Hematopoietic multipotent progenitor cell treated with erythropoietin and hydrocortisone succinate and interleukin-3 and kit ligand, for 15 days (in vitro differentiated cells): ENCODE results near the gene DACT1.

Experiments used
- DNase-seq: peaks from one replicate; pipeline ENCODE4 v3.0.0-alpha.2; 2015; ENCODE audit warnings: low spot score

Gene DACT1

DNA sequence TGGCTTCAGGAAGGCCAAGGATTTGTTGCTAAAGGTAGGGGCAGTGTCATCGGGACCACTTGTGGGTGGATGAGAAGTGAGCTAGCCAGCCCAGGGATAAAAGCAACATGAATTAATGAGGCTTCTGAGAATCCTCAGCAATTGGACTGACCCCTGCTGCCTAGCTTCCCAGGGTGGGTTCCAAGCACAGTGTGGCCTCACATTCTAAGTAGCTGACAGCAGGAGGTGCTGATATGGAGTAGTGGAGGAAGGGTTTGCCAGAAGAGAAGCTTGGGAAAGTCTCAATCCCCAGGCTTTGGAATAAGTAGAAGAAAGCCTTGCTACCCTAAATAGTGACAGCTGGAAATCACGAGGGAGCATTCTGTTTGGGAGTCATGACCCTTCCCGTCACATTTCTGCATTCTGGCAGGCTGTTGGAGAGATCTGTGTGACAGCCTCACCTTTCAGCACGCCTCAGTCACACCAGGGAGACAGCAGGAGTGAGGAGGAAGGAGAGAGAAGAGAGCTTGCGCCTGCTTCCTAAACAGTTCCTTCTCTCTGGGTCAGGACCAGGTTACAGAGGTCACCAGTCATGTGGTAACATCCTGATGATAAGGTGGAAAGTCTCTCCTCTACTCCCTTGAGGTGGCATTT lies 31.2 kb downstream of the DACT1 start:
- DNase-seq: no peak

DNA sequence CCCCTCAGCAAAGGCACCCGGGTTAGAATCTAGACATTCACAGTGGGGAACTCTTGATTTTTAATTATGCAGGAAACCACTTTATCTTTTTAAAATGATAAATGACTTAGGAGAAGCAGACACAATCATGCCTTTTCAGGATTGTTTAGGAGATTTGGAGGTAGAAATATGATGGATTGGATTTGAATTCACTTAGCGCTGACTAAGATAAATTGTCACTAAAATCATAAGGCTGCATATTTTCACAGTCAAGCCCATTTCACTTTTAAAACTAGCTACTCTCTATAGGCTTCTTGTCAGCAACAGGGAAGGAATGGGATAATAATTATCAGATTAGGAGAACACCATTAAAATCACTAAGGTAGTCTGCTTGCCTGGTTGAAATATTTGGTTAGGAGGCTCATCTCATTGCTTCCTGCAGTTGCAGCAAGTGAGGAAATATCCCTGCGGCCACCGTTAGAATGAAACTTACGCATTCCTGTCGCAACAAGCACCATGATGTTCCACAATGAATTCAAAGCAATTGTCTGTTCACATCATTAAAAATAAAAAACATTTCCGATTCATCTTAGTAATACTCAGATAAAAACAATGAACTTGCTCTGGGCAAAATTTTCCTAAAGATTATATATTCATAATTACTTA lies 31.9 kb downstream of the DACT1 start:
- no peak for DNase-seq

DNA sequence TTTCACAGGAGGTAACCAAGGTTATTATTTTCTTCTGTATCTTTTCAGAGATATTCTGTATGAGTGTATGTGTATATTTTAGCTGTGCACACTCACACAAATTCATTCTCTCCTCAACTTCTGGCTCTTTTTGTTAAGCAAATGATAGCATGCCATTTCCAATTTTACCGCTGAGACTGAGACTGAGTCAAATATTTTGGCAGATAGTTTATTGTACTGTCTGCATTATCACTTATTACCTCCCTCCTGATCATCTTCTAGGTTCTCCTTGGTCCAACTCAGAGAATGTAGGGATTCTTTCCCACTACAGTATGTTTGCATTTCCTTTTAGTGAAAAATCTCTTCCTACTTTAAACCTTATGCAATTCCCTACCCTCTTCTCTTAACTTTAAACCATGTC lies 33.3 kb downstream of the DACT1 start:
- DNase-seq: no peak

DNA sequence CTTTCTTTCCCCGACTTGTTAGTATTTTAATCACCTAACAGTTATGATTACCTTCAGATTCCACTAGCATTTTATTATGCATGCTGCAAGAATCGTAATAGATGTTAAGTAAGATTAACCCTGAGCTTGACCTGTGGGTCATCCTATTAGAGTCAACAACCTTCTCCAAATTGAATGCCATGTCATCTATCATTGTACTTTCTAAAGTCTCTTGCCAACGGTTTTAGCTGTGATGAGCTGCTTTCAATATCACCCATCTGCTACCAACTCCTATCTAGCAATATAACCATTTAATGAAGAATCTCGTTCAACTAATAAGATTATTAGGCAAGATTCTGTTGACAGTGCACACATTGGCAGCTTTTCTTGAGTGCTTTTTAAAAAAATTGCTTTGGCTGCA lies 33.7 kb downstream of the DACT1 start:
- DNase-seq: no peak

DNA sequence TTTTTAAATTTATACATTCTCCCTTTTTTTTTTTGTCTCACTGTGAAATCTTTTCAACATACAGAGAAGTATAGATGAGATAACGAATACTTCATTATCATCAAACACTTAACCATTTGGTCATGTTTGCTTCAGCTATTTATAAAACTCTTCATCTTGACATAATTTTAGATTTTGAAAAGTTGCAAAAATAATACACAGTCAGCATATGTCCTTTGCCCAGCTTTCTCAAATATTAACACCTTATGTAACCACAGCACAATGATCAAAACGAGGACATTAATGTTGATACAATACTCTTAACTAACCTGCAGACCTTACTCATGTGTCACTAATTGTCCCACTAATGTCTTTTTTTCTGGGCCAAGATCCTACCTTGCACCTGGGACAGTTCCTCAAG lies 36.0 kb downstream of the DACT1 start:
- no peak for DNase-seq

DNA sequence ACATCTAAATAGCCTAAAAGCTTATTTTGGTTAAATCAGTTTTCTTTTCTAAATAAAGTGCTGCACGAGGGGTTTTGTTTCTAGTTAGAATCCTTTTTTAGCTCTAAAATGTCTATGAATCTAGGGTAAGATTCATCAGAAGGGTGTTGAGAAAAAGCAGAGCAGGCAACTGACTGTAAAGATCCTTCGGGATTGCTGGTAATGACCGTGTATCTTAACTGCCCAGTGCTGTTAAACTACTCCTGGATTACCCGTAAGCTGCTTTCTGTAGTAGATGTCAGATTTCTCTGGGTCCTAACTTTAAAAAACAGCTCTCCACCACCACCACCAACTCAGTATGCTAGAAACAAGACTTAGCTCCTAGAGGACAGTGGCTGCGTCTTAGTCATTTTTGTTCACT lies 39.2 kb downstream of the DACT1 start:
- no peak for DNase-seq

DNA sequence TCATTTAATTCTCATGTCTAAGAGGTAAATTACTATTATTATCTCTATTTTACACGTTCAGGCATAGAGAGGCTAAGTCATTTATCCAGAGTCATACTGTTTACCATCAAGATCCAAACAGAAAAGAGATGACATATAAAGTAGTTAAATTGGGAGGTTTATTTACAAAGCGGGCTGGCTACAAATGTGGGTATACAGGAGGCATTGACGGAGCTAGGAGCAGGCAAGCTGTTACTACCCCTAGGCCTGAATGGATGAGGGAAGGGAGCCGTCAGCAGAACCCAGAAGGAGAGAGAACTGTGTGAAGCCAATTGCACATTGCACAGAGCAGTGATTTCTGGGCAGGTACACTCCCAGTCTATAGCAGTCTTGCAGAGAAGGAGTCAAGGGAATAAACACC lies 39.8 kb downstream of the DACT1 start:
- DNase-seq: no peak

DNA sequence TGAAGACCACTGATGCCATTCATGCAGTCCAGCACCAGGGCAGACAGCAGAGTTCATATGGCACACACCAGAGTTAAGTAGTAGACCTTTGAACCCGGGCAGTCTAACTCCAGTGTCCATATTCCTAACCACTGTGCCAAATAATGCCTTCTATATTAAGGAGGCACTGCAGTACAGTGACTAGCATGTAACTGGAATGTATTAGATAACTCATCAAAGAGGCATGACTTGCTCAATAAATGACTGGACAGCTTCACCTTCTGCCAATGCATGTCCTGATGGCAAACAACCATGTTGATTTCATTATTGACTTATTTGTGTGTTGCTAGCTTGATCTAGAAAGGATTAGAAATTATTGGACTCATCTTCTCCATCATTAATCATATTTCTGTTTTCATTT lies 40.2 kb downstream of the DACT1 start:
- DNase-seq: no peak

DNA sequence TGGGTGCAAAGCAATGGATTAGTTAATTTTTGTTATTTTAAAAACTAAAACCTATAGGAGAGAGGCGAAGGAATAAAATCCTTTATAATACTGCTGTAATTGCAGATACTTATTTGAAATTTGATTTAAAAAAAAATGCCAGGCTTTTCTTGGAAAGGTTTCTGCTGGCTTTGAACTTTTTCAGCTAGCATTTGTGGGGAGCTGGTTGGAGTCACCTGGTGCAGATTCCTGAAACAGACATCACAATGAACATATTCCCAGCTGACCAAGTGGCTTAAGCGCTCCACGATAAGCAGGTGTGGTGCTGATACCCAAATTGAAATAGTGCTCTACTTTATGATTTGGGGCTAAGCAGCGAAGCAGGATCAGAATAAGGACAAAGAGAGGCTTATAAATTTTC lies 42.9 kb downstream of the DACT1 start:
- DNase-seq: no peak

DNA sequence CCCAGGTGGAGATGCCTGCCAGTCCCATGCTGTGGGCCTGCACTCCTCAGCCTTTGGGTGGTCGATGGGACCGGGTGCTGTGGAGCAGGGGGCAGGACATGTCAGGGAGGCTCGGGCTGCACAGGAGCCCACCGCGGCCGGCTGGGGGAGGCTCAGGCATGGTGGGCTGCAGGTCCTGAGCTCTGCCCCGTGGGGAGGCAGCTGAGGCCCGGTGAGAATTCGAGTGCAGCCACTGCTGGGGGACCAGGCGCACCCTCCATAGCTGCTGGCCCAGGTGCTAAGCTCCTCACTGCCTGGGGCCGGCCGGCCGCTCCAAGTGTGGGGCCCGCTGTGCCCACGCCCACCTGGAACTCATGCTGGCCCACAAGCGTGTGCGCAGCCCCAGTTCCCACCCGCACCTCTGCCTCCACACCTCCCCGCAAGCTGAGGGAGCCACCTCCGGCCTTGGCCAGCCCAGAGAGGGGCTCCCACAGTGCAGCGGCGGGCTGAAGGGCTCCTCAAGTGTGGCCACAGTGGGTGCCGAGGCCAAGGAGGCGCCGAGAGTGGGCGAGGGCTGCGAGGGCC lies 49.6 kb downstream of the DACT1 start:
- DNase-seq: no peak

DNA sequence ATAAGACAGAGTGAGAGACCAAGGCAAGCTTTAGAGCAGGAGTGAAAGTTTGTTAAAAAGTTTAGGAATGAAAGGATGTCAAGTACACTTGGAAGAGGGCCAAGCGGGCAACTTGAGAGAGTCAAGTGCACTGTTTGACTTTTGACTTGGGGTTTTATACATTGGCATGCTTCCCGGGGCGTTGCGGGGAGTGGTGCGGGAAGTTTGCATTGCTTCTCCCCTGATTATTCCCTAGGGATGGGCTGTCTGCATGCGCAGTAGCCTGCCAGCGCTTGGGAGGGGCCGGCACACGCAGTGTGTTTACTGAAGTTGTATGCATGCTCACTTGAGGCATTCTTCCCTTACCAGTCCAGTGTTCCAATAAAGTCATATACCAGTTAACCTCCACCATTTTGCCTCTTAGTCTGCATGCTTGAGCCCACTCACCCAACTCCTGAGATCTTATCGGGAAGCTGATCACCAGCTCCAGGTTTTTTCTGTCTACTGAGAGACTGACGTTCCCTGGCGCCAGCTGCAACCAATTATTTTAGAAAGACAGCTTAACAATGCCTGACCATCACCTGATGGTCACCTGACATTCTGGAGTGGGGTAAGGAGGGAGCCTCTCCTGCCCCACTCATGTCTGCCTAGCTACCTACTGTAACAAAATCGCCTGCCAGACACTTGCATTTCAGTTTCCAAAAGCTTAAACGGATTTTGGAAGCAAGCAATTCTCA lies 53.2 kb downstream of the DACT1 start:
- DNase-seq: no peak

DNA sequence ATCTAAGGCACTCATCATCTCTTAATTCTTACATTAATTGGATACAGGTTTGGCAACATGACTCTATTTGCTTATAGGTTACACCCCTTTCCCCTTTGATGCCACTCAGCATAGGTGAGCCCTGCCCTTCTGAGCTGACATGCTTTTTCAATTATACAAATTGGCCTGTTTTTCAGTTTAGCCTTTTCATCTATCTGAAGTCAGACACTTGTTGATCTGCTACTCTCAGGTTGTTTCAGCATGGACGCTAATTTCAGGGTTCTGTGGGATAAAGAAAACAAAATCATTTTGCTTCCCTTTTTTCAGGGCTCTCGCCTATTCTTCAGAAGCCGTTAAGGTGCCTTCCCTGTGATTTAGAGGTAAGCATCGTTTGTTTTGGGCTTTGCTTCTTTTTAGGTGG lies 55.3 kb downstream of the DACT1 start:
- no peak for DNase-seq

DNA sequence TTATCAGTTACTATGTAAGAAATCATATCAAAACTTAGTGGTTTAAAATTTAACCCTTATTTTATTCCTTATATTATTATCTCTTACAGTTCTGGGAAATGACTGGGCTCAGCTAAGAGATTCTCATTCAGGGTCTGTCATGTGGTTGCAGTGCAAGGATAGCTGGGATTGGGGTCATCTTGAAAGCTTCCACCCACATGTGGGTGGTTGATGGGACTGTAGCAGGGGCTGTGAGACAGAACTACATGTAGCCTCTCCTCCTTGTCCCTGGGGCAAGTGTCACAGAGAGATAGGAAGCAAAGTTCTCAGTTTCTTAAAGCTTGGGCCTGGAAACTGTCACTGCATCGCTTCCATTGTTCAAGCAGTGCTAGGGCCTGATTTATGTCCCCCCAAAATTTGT lies 57.8 kb downstream of the DACT1 start:
- no peak for DNase-seq

DNA sequence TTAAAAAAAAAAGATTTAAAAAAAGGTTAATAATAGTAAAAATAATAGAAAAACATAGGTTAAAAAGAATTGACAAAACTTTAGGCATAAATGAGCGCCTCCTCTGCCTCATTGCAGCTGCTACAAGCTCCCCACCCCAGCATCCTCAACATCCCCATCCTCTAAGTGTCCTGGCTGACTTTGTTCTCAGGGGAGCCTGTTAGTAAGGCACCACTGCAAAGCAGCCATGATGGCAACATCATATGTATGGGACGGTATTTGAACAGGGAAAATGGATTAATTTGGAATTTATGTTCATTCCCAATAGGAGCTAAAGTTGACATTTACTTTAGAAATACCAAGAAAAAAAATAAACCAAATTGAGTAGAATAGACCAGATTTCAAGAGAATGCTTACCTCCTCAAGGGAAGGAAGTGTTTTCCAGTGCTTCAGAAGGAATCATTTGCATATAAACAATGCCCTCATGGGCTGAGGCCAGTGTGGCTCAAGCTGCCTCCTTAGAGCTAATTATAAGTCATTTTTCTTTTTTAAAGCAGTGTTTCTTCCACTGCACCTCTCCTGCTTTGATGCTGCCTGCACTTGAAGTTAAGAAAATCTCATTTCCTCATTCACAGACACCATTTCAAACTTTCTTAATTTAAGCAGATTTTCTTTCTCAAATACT lies 59.6 kb downstream of the DACT1 start:
- no peak for DNase-seq
